GM19240 (cell line): ENCODE results near the gene BPIFB1.

Source experiments
- DNase-seq: peaks from one replicate; pipeline ENCODE4 v3.0.0; 2011; ENCODE audit warnings: low spot score; ENCODE audit not compliant: insufficient read length

Gene BPIFB1

GRCh38 chr20:33282991-33283555 lies at the start of gene BPIFB1:
BPIFB1 (plus strand) TSS chr20:33283214; CDS start chr20:33286074, 2,860 bp downstream.
- DNase-seq, result no peak

- DNase-seq, result no peak
Measured at GRCh38 chr20:33234050-33234449, 49.0 kb upstream of the BPIFB1 start.

GRCh38 chr20:33235696-33236095 lies 47.3 kb upstream of the BPIFB1 start, which contains the start of gene BPIFA1:
BPIFA1 (plus strand) TSS chr20:33235996; CDS start chr20:33237712, 1,716 bp downstream.
- DNase-seq, result no peak

- DNase-seq, result no peak
Measured at GRCh38 chr20:33236351-33236750, 46.7 kb upstream of the BPIFB1 start.

- DNase-seq, result no peak
Measured at GRCh38 chr20:33237989-33238388, 45.0 kb upstream of the BPIFB1 start.

GRCh38 chr20:33239418-33239817 lies 43.6 kb upstream of the BPIFB1 start:
- no peak for DNase-seq

- DNase-seq, result no peak
Measured at GRCh38 chr20:33239979-33240736, 42.9 kb upstream of the BPIFB1 start.

- no peak for DNase-seq
Measured at GRCh38 chr20:33240923-33241322, 42.1 kb upstream of the BPIFB1 start.

GRCh38 chr20:33242319-33243100 lies 40.5 kb upstream of the BPIFB1 start:
- DNase-seq, result no peak

GRCh38 chr20:33246077-33246476 lies 36.9 kb upstream of the BPIFB1 start:
- no peak for DNase-seq

- no peak for DNase-seq
Measured at GRCh38 chr20:33249456-33249855, 33.6 kb upstream of the BPIFB1 start.

- DNase-seq, result no peak
Measured at GRCh38 chr20:33250666-33251065, 32.3 kb upstream of the BPIFB1 start.

GRCh38 chr20:33251496-33251895 lies 31.5 kb upstream of the BPIFB1 start:
- no peak for DNase-seq

GRCh38 chr20:33252460-33252859 lies 30.6 kb upstream of the BPIFB1 start:
- no peak for DNase-seq

GRCh38 chr20:33255005-33255404 lies 28.0 kb upstream of the BPIFB1 start:
- DNase-seq, result no peak

GRCh38 chr20:33257237-33257636 lies 25.8 kb upstream of the BPIFB1 start:
- no peak for DNase-seq

- DNase-seq, result no peak
Measured at GRCh38 chr20:33259371-33259770, 23.6 kb upstream of the BPIFB1 start.

GRCh38 chr20:33261465-33261864 lies 21.5 kb upstream of the BPIFB1 start:
- no peak for DNase-seq

GRCh38 chr20:33262658-33263065 lies 20.4 kb upstream of the BPIFB1 start:
- no peak for DNase-seq

GRCh38 chr20:33263784-33264183 lies 19.2 kb upstream of the BPIFB1 start:
- DNase-seq, result no peak

- no peak for DNase-seq
Measured at GRCh38 chr20:33267701-33268100, 15.3 kb upstream of the BPIFB1 start.

- DNase-seq, result no peak
Measured at GRCh38 chr20:33272155-33272873, 10.7 kb upstream of the BPIFB1 start.
